GM19099 (cell line): Measurements from ENCODE around the gene MEG3.

ENCODE experiments used
- POLR2A ChIP-seq: IDR thresholded peaks from 3 replicates; pipeline ENCODE4 v1.6.1; 2011; ENCODE audit warnings: low read depth; ENCODE audit not compliant: insufficient read length; ENCODE audit errors: extremely low read depth

Gene MEG3

GRCh38 chr14:100858838-100859220 is 32.9 kb downstream of the MEG3 start:
- no peak for TF ChIP-seq POLR2A

- TF ChIP-seq POLR2A: no peak
Observed at GRCh38 chr14:100859781-100860180, 33.9 kb downstream of the MEG3 start.

- no peak for TF ChIP-seq POLR2A
Observed at GRCh38 chr14:100860556-100861187, 34.8 kb downstream of the MEG3 start.

GRCh38 chr14:100861188-100861936 is 35.4 kb downstream of the MEG3 start:
- TF ChIP-seq POLR2A: no peak

- TF ChIP-seq POLR2A: no peak
Observed at GRCh38 chr14:100861937-100862247, 36.0 kb downstream of the MEG3 start.

GRCh38 chr14:100862277-100862676 is 36.4 kb downstream of the MEG3 start:
- TF ChIP-seq POLR2A: no peak

- no peak for TF ChIP-seq POLR2A
Observed at GRCh38 chr14:100862793-100863192, 36.9 kb downstream of the MEG3 start.

GRCh38 chr14:100864206-100864605 is 38.3 kb downstream of the MEG3 start:
- TF ChIP-seq POLR2A: no peak

GRCh38 chr14:100864960-100865681 is 39.2 kb downstream of the MEG3 start:
- TF ChIP-seq POLR2A: no peak

GRCh38 chr14:100865682-100866591 is 40.0 kb downstream of the MEG3 start:
- TF ChIP-seq POLR2A: no peak

- no peak for TF ChIP-seq POLR2A
Observed at GRCh38 chr14:100866666-100867630, 41.0 kb downstream of the MEG3 start.

- TF ChIP-seq POLR2A: no peak
Observed at GRCh38 chr14:100867631-100868315, 41.9 kb downstream of the MEG3 start.

- TF ChIP-seq POLR2A: no peak
Observed at GRCh38 chr14:100868621-100869370, 42.9 kb downstream of the MEG3 start.
